Mesendoderm (in vitro differentiated cells): Measurements from ENCODE around the gene KCNK3.
A peak's percentile ranks its signal among the peaks of the same experiment; 100 is the strongest.

Experiments
- DNase-seq: peaks from one replicate; pipeline ENCODE4 v3.0.0; 2013
- H2AK5ac ChIP-seq: 2 replicates; pipeline ENCODE4 v1.6.1; 2013; ENCODE audit warnings: low read length, inconsistent platforms
- H2BK120ac ChIP-seq: 2 replicates; pipeline ENCODE4 v1.6.1; 2013; ENCODE audit warnings: low read depth, mild to moderate bottlenecking, low read length, moderate library complexity, mixed read lengths
- H2BK15ac ChIP-seq: replicated peaks from 2 replicates; pipeline ENCODE4 v1.6.1; 2013; ENCODE audit warnings: low read depth, mild to moderate bottlenecking, moderate library complexity
- H2BK5ac ChIP-seq: 2 replicates; pipeline ENCODE4 v1.6.1; 2013; ENCODE audit warnings: low read length, inconsistent platforms
- H3K18ac ChIP-seq: 2 replicates; pipeline ENCODE4 v1.6.1; 2013; ENCODE audit warnings: mild to moderate bottlenecking, low read length, mixed read lengths
- H3K23ac ChIP-seq: one replicate; pipeline ENCODE4 v1.6.1; 2013; ENCODE audit warnings: low read length
- H3K27ac ChIP-seq: 2 replicates; pipeline ENCODE4 v1.5.1; 2013; ENCODE audit warnings: low read depth, mild to moderate bottlenecking, inconsistent platforms, low read length, moderate library complexity
- H3K27me3 ChIP-seq: 2 replicates; pipeline ENCODE4 v1.6.1; 2013; ENCODE audit warnings: low read length, control low read depth, mild to moderate bottlenecking, inconsistent platforms; ENCODE audit not compliant: insufficient read depth, poor library complexity
- H3K36me3 ChIP-seq: 2 replicates; pipeline ENCODE4 v1.6.1; 2013; ENCODE audit warnings: low read length, inconsistent platforms; ENCODE audit not compliant: control insufficient read depth, insufficient read depth
- H3K4ac ChIP-seq: one replicate; pipeline ENCODE4 v1.6.1; 2013; ENCODE audit warnings: low read depth, mild to moderate bottlenecking, low read length, moderate library complexity
- H3K4me1 ChIP-seq: 2 replicates; pipeline ENCODE4 v1.6.1; 2013; ENCODE audit warnings: low read depth, low read length, inconsistent platforms; ENCODE audit not compliant: control insufficient read depth
- H3K4me2 ChIP-seq: 2 replicates; pipeline ENCODE4 v1.6.1; 2013; ENCODE audit warnings: low read length
- H3K4me3 ChIP-seq: 2 replicates; pipeline ENCODE4 v1.5.1; 2013; ENCODE audit warnings: mild to moderate bottlenecking, low read length
- H3K56ac ChIP-seq: one replicate; pipeline ENCODE4 v1.6.1; 2013; ENCODE audit warnings: low read length
- H3K79me1 ChIP-seq: 2 replicates; pipeline ENCODE4 v1.6.1; 2013; ENCODE audit warnings: low read length, inconsistent platforms
- H3K79me2 ChIP-seq: 2 replicates; pipeline ENCODE4 v1.6.1; 2013; ENCODE audit warnings: mild to moderate bottlenecking, low read length; ENCODE audit not compliant: control insufficient read depth, insufficient read depth
- H3K9ac ChIP-seq: 2 replicates; pipeline ENCODE4 v1.6.1; 2013; ENCODE audit warnings: low read length, inconsistent platforms
- H4K5ac ChIP-seq: one replicate; pipeline ENCODE4 v1.6.1; 2013; ENCODE audit warnings: low read length
- H4K8ac ChIP-seq: one replicate; pipeline ENCODE4 v1.6.1; 2013; ENCODE audit warnings: low read depth, mild to moderate bottlenecking, control low read depth, low read length, moderate library complexity
- WGBS: extraction: QIAGEN DNeasy Blood & Tissue Kit; methylation state at CpG from one replicate; pipeline ENCODE4 v1.1.7; 2013; ENCODE audit warnings: low lambda C conversion rate, missing lambda C conversion rate; ENCODE audit not compliant: insufficient coverage; ENCODE audit errors: extremely low coverage; 5-methylcytosine and 5-hydroxymethylcytosine counted together

KCNK3 gene

DNA sequence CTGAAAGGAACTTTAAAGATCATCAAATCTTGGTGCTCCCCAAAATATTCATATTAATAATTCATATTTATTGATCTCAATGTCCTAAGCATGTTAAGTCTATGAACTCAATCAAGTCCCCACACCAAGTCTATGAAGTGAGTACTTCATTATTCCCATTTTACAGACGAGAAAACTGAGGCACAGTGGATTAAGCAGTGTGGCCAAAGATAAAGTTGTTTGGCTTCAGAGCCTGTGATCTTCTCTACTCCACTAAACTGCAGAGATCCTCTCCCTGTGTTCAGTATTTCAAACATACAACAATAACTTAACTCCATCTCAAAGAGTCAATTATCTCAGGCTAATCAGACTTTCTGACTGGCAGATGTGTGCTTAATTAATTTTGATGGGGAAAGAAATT, 29.8 kb downstream of the KCNK3 start:
- no peak overlapping the region for H3K4me3 ChIP-seq
- no peak overlapping the region for H2BK15ac ChIP-seq
- H2BK120ac ChIP-seq, result no peak overlapping the region
- H3K36me3 ChIP-seq, result no peaks in the 10 kb centered on the region
- H3K79me1 ChIP-seq, result no peaks in the 10 kb centered on the region
- H3K27me3 ChIP-seq, result no peaks in the 10 kb centered on the region
- H2BK5ac ChIP-seq, result no peak overlapping the region
- WGBS, result no CpG with 5 or more reads among the region's 1 CpG
- no peak overlapping the region for H4K5ac ChIP-seq
- H3K4me1 ChIP-seq, result no peaks in the 10 kb centered on the region
- no peak overlapping the region for H4K8ac ChIP-seq
- H3K4me2 ChIP-seq, result no peak overlapping the region
- H3K9ac ChIP-seq, result no peak overlapping the region
- no peak overlapping the region for H3K23ac ChIP-seq
- DNase-seq, result no peak
- no peak overlapping the region for H3K27ac ChIP-seq
- no peak overlapping the region for H3K56ac ChIP-seq
- no peak overlapping the region for H3K4ac ChIP-seq
- H2AK5ac ChIP-seq, result no peak overlapping the region
- H3K79me2 ChIP-seq, result no peaks in the 10 kb centered on the region
- H3K18ac ChIP-seq, result no peak overlapping the region

DNA sequence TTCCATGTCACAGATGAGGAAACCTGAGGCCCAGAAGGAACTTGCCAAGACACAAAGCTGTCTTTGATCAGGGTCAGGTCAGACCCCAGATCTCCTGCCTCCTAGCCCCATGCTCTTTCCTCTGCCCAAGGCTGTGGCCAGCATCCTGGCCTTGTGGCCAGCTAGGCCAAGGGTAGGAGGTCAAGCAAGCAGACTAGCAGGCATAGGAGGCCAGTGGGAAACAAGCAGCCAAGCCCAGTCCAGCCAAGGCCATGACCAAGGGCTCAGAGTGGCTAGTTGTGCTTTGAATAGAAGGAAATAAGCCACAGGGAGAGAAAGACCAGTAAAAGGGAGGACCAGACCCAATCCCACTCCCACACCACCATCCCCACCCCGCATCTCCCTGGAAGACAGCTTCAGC, 30.4 kb downstream of the KCNK3 start:
- H3K36me3 ChIP-seq, result no peaks in the 10 kb centered on the region
- H3K9ac ChIP-seq, result no peak overlapping the region
- H3K79me2 ChIP-seq, result no peaks in the 10 kb centered on the region
- H3K4me3 ChIP-seq, result no peak overlapping the region
- no CpG with 5 or more reads among the region's 1 CpG for WGBS
- H4K5ac ChIP-seq, result no peak overlapping the region
- no peak overlapping the region for H2BK120ac ChIP-seq
- no peaks in the 10 kb centered on the region for H3K79me1 ChIP-seq
- no peak overlapping the region for H3K56ac ChIP-seq
- no peak overlapping the region for H2BK15ac ChIP-seq
- H3K23ac ChIP-seq, result peak overlapping the region; percentile 51
- H3K4me1 ChIP-seq, result no peaks in the 10 kb centered on the region
- H3K27ac ChIP-seq, result no peak overlapping the region
- no peak overlapping the region for H2AK5ac ChIP-seq
- H3K27me3 ChIP-seq, result no peaks in the 10 kb centered on the region
- no peak overlapping the region for H4K8ac ChIP-seq
- no peak for DNase-seq
- no peak overlapping the region for H2BK5ac ChIP-seq
- no peak overlapping the region for H3K4ac ChIP-seq
- H3K18ac ChIP-seq, result no peak overlapping the region
- no peak overlapping the region for H3K4me2 ChIP-seq

DNA sequence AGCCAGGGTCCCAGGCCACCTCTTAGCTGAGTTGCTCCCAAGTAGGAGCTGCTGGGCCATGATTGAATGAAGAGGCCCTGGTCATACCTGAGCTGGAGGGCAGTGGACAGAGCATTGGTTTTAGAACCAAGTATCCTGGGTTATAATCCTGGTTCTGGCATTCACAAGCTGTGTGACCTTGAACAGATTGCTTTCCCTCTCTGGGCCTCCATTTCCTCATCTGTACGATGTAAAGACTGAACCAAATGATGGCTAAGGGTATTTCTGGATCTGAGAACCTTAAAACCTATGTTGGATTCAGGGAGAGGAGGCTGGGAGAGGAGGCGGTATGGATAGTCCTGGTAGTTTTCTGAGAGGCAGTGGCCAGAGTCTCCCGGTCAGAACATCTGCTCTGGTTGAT, 31.0 kb downstream of the KCNK3 start:
- no peak overlapping the region for H3K4me2 ChIP-seq
- H3K23ac ChIP-seq, result no peak overlapping the region
- no peaks in the 10 kb centered on the region for H3K79me2 ChIP-seq
- no peak overlapping the region for H2BK15ac ChIP-seq
- H3K36me3 ChIP-seq, result no peaks in the 10 kb centered on the region
- H3K9ac ChIP-seq, result no peak overlapping the region
- no peak overlapping the region for H3K4ac ChIP-seq
- no peak overlapping the region for H2AK5ac ChIP-seq
- H2BK120ac ChIP-seq, result no peak overlapping the region
- H2BK5ac ChIP-seq, result no peak overlapping the region
- H3K79me1 ChIP-seq, result no peaks in the 10 kb centered on the region
- no peaks in the 10 kb centered on the region for H3K27me3 ChIP-seq
- no peaks in the 10 kb centered on the region for H3K4me1 ChIP-seq
- H4K8ac ChIP-seq, result no peak overlapping the region
- no peak overlapping the region for H3K4me3 ChIP-seq
- no peak overlapping the region for H4K5ac ChIP-seq
- no peak overlapping the region for H3K18ac ChIP-seq
- DNase-seq, result no peak
- H3K56ac ChIP-seq, result no peak overlapping the region
- H3K27ac ChIP-seq, result no peak overlapping the region
- WGBS, result no CpG with 5 or more reads among the region's 3 CpGs

DNA sequence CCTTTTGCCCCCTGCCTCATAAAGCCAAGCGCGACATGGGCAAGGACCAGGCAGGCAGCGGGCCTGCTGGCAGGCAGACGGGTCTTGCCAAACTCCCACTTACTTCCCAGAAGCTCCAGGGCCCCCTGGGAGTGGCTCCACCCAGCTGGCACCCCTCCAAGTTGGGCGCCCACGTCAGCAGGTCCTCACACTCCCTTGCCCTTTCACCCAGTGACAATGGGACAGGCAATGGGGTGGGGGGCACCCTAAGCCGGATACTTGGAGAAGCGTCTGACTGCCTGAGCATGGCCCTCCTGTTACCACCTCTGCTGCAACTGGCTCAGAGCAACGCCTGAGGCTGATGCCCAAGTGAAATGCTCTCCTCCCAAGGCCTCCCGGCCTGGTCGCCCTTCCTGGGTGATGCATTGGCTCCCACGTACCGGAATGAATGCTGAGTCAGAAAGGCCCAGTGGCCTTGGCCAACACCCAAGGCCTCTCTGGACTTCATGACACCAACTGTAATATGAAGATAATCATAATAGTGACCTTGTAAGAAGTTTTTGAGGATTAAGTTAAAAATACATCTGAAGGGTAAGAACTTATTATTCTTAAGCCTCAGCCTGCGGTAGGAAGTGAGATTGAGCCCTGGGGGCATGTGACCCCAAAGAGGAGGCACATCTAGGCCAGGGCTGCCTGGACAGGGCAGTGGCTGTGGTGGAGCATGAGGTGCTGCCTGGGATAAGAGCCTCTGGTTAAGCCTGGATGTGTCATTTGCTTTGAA, 31.6 kb downstream of the KCNK3 start:
- Histone ChIP-seq H3K27ac (no peak overlapping the region), H4K5ac (no peak overlapping the region), H3K79me2 (no peaks in the 10 kb centered on the region), H3K23ac (no peak overlapping the region), H3K9ac (no peak overlapping the region), H3K18ac (no peak overlapping the region), H2BK5ac (no peak overlapping the region), H3K56ac (peak overlapping the region; percentile 17), H3K4ac (no peak overlapping the region), H3K4me2 (no peak overlapping the region), H2BK120ac (no peak overlapping the region), H3K4me3 (no peak overlapping the region), H4K8ac (no peak overlapping the region), H3K79me1 (no peaks in the 10 kb centered on the region), H3K4me1 (no peaks in the 10 kb centered on the region), H2AK5ac (no peak overlapping the region), H3K27me3 (no peaks in the 10 kb centered on the region), H3K36me3 (no peaks in the 10 kb centered on the region), H2BK15ac (no peak overlapping the region)
- WGBS, result no CpG with 5 or more reads among the region's 14 CpGs
- no peak for DNase-seq

DNA sequence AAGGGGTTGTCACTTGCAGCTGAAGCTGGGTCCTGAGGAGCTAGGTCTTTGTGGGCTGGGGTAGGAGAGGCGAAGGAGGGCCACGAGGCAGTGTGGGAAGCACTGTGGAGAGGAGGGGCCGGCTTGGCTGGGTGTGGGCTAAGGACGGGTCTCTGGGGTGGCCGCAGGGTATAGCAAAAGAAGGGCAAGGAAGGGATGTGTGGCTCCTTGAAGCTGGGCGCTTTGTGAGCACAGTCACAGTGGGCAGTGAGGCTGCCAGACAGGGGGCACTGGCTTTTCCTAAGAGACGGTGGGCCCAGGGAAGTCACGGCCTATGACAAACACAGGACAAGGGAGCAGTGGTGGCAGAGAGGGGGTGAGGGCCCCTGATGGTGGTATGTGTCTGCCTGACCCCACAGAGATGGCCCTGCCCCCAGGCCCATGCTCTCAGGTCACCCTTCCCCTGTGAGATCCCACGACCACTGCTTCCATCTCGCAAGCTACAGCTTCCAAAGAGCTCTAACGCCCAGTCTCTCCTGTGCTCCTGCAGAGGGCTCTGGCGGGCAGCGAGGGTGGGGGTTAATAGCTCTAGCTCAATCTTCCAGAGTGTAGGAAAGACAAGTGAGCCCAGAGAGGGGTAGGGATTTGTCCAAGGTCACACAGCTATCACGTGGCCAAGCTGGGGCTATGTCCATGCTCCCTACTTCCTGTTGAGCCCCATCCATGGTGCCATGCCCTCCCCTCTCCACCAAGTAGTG, 32.4 kb downstream of the KCNK3 start:
- H2BK5ac ChIP-seq, result no peak overlapping the region

More for the DNA sequence above, 32.4 kb downstream of the KCNK3 start:
- no CpG with 5 or more reads among the region's 14 CpGs for WGBS
- Histone ChIP-seq H3K36me3 (no peaks in the 10 kb centered on the region), H3K4ac (no peak overlapping the region), H2BK15ac (no peak overlapping the region), H3K27ac (no peak overlapping the region), H3K4me3 (no peak overlapping the region), H3K4me2 (no peak overlapping the region), H3K18ac (no peak overlapping the region), H3K56ac (peak overlapping the region; percentile 17), H3K23ac (no peak overlapping the region), H3K79me1 (no peaks in the 10 kb centered on the region), H2AK5ac (no peak overlapping the region), H3K4me1 (no peaks in the 10 kb centered on the region), H2BK120ac (no peak overlapping the region), H4K8ac (no peak overlapping the region), H3K79me2 (no peaks in the 10 kb centered on the region), H3K9ac (no peak overlapping the region), H4K5ac (no peak overlapping the region), H3K27me3 (no peaks in the 10 kb centered on the region)
- no peak for DNase-seq
